Measurements from ENCODE around the gene MRPL49. TPM values are rescaled to one million over a fixed set of nuclear protein-coding genes. Genes with fewer than 3 reads are reported as not detected.

Gene MRPL49
- polyA plus RNA-seq, 1 donor from 2014 or later, result 80.5 TPM

DNA sequence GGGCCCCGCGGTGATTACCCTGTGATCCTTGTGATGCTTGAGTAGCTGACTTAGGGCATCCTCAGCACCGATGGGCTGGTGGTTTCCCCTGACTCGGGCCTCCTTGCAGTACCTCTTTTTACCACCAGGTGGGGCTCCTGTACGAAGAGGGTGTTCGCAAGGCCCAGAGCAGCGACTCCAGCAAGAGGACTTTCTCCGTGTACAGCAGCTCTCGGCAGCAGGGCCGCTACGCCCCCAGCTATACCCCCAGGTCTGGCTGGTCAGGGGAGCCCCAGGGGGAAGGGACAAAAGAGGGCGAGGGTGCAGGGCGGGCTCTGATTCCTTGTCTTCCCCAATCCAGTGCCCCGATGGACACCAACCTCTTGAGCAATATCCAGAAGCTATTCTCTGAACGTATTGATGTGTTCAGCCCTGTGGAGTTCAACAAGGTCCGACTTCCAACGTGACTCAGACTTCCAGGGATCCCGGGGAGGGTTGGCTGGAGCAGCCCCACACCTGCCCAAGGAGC is 11.7 kb upstream of the MRPL49 start:
- no peak overlapping the region for H3K4me2 ChIP-seq (ENCODE audit: low read length)
- H3K79me2 ChIP-seq (replicated peaks; ENCODE audit: insufficient read depth, low read length), result peaks cover 19% of the 10 kb centered on the region
- TF ChIP-seq, protein P1, sequence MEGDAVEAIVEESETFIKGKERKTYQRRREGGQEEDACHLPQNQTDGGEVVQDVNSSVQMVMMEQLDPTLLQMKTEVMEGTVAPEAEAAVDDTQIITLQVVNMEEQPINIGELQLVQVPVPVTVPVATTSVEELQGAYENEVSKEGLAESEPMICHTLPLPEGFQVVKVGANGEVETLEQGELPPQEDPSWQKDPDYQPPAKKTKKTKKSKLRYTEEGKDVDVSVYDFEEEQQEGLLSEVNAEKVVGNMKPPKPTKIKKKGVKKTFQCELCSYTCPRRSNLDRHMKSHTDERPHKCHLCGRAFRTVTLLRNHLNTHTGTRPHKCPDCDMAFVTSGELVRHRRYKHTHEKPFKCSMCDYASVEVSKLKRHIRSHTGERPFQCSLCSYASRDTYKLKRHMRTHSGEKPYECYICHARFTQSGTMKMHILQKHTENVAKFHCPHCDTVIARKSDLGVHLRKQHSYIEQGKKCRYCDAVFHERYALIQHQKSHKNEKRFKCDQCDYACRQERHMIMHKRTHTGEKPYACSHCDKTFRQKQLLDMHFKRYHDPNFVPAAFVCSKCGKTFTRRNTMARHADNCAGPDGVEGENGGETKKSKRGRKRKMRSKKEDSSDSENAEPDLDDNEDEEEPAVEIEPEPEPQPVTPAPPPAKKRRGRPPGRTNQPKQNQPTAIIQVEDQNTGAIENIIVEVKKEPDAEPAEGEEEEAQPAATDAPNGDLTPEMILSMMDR (IDR thresholded peaks at IDR 0.05; ENCODE audit: poor library complexity, severe bottlenecking), result peak; percentile 94
- TF ChIP-seq MXI1 (conservative IDR thresholded peaks at IDR 0.05; ENCODE audit: poor library complexity, severe bottlenecking), result peak; percentile 45
- peak; percentile 71 for TF ChIP-seq RAD21 (conservative IDR thresholded peaks at IDR 0.05)
- peak; percentile 80 for TF ChIP-seq SMC3 (conservative IDR thresholded peaks at IDR 0.05; ENCODE audit: poor library complexity)
- no peak for TF ChIP-seq EZH2 (IDR thresholded peaks at IDR 0.05; ENCODE audit: borderline replicate concordance, insufficient read depth, low read length, poor library complexity, severe bottlenecking)
- no peak overlapping the region for H3K27ac ChIP-seq (ENCODE audit: low read length)
- H4K20me1 ChIP-seq (ENCODE audit: insufficient read depth), result no peaks in the 10 kb centered on the region
- H3K9ac ChIP-seq (ENCODE audit: low read length), result peak overlapping the region; percentile 34
- H3K27me3 ChIP-seq (ENCODE audit: insufficient read depth, low read depth, low read length), result no peaks in the 10 kb centered on the region
- no peaks in the 10 kb centered on the region for H3K36me3 ChIP-seq (ENCODE audit: insufficient read depth, low read length)
- H2AFZ ChIP-seq (ENCODE audit: low read depth, low read length), result no peak overlapping the region
- H3F3A ChIP-seq (ENCODE audit: insufficient read depth, low read length, poor library complexity, severe bottlenecking), result no peaks in the 10 kb centered on the region
- H3K9me3 ChIP-seq (ENCODE audit: low read length), result no peaks in the 10 kb centered on the region
- no peaks in the 10 kb centered on the region for H3K9me2 ChIP-seq (ENCODE audit: insufficient read depth, low read length)
- H3K4me3 ChIP-seq (ENCODE audit: low read length), result peak overlapping the region; percentile 29

DNA sequence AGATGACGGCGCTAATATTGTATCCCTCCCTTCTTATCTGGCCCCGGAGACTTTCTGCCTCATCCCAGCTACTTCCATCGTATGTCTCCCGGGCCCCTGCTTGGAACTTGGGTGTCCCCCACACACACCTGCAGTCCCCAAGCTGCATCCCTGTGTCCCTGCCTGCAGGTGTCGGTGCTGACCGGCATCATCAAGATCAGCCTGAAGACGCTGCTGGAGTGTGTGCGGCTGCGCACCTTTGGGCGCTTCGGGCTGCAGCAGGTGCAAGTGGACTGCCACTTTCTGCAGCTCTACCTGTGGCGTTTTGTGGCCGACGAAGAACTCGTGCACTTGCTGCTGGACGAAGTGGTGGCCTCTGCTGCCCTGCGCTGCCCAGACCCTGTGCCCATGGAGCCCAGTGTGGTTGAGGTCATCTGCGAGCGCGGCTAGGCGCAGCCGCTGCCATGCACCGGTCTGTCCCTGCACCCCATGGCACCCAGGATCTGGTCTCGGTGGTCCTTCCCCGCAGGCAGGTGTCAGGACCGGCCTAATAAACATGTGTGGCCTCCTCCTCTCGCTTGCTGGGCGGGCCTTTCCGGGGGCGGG is 10.9 kb upstream of the MRPL49 start:
- no peaks in the 10 kb centered on the region for H3K9me3 ChIP-seq (ENCODE audit: low read length)
- H3K27me3 ChIP-seq (ENCODE audit: insufficient read depth, low read depth, low read length), result no peaks in the 10 kb centered on the region
- TF ChIP-seq RAD21 (conservative IDR thresholded peaks at IDR 0.05) (no peak), EZH2 (IDR thresholded peaks at IDR 0.05; ENCODE audit: borderline replicate concordance, insufficient read depth, low read length, poor library complexity, severe bottlenecking) (no peak), SMC3 (conservative IDR thresholded peaks at IDR 0.05; ENCODE audit: poor library complexity) (no peak), POLR2AphosphoS5 (IDR thresholded peaks at IDR 0.05) (no peak), MXI1 (conservative IDR thresholded peaks at IDR 0.05; ENCODE audit: poor library complexity, severe bottlenecking) (no peak), TAF1 (IDR thresholded peaks at IDR 0.05; ENCODE audit: low read depth) (no peak), EP300 (conservative IDR thresholded peaks at IDR 0.05; ENCODE audit: poor library complexity, severe bottlenecking) (no peak)
- TF ChIP-seq, protein P1 (IDR thresholded peaks at IDR 0.05; ENCODE audit: poor library complexity, severe bottlenecking), result no peak
- TF ChIP-seq, protein P2, sequence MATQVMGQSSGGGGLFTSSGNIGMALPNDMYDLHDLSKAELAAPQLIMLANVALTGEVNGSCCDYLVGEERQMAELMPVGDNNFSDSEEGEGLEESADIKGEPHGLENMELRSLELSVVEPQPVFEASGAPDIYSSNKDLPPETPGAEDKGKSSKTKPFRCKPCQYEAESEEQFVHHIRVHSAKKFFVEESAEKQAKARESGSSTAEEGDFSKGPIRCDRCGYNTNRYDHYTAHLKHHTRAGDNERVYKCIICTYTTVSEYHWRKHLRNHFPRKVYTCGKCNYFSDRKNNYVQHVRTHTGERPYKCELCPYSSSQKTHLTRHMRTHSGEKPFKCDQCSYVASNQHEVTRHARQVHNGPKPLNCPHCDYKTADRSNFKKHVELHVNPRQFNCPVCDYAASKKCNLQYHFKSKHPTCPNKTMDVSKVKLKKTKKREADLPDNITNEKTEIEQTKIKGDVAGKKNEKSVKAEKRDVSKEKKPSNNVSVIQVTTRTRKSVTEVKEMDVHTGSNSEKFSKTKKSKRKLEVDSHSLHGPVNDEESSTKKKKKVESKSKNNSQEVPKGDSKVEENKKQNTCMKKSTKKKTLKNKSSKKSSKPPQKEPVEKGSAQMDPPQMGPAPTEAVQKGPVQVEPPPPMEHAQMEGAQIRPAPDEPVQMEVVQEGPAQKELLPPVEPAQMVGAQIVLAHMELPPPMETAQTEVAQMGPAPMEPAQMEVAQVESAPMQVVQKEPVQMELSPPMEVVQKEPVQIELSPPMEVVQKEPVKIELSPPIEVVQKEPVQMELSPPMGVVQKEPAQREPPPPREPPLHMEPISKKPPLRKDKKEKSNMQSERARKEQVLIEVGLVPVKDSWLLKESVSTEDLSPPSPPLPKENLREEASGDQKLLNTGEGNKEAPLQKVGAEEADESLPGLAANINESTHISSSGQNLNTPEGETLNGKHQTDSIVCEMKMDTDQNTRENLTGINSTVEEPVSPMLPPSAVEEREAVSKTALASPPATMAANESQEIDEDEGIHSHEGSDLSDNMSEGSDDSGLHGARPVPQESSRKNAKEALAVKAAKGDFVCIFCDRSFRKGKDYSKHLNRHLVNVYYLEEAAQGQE (IDR thresholded peaks at IDR 0.05; ENCODE audit: borderline replicate concordance), result no peak
- H2AFZ ChIP-seq (ENCODE audit: low read depth, low read length), result no peak overlapping the region
- no peak overlapping the region for H3K4me2 ChIP-seq (ENCODE audit: low read length)
- H3K4me3 ChIP-seq (ENCODE audit: low read length), result peak overlapping the region; percentile 86
- H3K36me3 ChIP-seq (ENCODE audit: insufficient read depth, low read length), result no peaks in the 10 kb centered on the region
- H3K27ac ChIP-seq (ENCODE audit: low read length), result peak overlapping the region; percentile 21
- H4K20me1 ChIP-seq (ENCODE audit: insufficient read depth), result no peaks in the 10 kb centered on the region
- H3K79me2 ChIP-seq (replicated peaks; ENCODE audit: insufficient read depth, low read length), result peaks cover 21% of the 10 kb centered on the region
- H3F3A ChIP-seq (ENCODE audit: insufficient read depth, low read length, poor library complexity, severe bottlenecking), result no peaks in the 10 kb centered on the region
- peak overlapping the region; percentile 24 for H3K9ac ChIP-seq (ENCODE audit: low read length)
- H3K9me2 ChIP-seq (ENCODE audit: insufficient read depth, low read length), result no peaks in the 10 kb centered on the region
